DOHH2 (cell line): ENCODE data around the gene CCDC7.

ENCODE experiments used
- EZH2phosphoT487 ChIP-seq: fragments of 200-600 bp; sonication (generic); IDR thresholded peaks from 2 replicates; pipeline ENCODE4 v1.6.1; 2017; ENCODE audit warnings: borderline replicate concordance, mild to moderate bottlenecking, antibody characterized with exemption, low read length, moderate library complexity, mixed read lengths
- TF ChIP-seq, protein P1 (sequence below): fragments of 200-600 bp; sonication (generic); IDR thresholded peaks from one replicate; pipeline ENCODE4 v1.5.1; 2014; ENCODE audit warnings: antibody characterized with exemption, mild to moderate bottlenecking, low read depth, low read length; ENCODE audit not compliant: poor library complexity, severe bottlenecking

DNA sequence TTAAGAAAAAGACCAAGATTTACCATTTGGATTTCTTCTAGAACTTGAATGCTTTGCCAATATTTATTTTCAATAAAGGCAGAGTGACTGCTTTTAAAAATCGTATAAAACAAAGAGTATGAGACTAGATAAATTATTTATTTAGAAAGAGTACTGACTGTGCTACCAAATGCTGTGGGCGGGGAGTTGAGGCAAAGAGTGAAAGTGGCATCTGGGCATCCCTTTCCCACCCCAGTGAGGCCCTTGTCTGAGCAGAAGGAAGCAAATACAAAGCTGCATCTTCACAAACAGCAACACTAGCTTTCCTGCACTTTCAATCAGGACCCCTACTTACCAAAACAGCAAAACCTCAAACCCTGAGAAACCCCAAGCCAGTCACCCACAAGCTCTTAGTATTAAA, 477.2 kb downstream of the CCDC7 start:
- TF ChIP-seq, protein P1, sequence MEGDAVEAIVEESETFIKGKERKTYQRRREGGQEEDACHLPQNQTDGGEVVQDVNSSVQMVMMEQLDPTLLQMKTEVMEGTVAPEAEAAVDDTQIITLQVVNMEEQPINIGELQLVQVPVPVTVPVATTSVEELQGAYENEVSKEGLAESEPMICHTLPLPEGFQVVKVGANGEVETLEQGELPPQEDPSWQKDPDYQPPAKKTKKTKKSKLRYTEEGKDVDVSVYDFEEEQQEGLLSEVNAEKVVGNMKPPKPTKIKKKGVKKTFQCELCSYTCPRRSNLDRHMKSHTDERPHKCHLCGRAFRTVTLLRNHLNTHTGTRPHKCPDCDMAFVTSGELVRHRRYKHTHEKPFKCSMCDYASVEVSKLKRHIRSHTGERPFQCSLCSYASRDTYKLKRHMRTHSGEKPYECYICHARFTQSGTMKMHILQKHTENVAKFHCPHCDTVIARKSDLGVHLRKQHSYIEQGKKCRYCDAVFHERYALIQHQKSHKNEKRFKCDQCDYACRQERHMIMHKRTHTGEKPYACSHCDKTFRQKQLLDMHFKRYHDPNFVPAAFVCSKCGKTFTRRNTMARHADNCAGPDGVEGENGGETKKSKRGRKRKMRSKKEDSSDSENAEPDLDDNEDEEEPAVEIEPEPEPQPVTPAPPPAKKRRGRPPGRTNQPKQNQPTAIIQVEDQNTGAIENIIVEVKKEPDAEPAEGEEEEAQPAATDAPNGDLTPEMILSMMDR, result no peak
- TF ChIP-seq EZH2phosphoT487, result no peak
